ENCODE measurements around the gene RAB40C.

DNA sequence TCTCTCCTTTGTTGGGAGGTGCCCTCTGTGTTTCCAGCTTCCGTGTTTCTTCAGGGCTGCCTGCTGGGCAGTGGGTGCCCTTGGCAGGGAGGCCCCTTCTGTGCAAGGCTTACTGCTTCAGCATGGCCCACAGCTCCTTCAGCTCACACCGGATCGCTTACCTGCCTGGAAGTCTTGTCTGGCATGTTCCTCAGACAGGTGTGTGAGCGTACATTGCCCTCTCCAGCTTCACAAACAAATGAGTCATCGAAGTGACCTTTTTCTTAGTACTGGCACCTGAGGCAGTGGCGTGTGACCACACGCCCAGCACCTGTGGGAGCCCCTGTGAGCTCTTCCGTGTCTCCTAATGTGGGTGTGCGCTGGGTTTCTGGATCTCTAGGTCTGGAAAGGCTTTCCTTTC, 3.5 kb downstream of the RAB40C start:
- no peak for TF ChIP-seq POLR2AphosphoS5 (IDR thresholded peaks at IDR 0.05; ENCODE audit: low read depth, low read length)
- TF ChIP-seq TAF1 (IDR thresholded peaks at IDR 0.05; ENCODE audit: borderline replicate concordance, insufficient read depth, low read length): no peak
- TF ChIP-seq, protein P1, sequence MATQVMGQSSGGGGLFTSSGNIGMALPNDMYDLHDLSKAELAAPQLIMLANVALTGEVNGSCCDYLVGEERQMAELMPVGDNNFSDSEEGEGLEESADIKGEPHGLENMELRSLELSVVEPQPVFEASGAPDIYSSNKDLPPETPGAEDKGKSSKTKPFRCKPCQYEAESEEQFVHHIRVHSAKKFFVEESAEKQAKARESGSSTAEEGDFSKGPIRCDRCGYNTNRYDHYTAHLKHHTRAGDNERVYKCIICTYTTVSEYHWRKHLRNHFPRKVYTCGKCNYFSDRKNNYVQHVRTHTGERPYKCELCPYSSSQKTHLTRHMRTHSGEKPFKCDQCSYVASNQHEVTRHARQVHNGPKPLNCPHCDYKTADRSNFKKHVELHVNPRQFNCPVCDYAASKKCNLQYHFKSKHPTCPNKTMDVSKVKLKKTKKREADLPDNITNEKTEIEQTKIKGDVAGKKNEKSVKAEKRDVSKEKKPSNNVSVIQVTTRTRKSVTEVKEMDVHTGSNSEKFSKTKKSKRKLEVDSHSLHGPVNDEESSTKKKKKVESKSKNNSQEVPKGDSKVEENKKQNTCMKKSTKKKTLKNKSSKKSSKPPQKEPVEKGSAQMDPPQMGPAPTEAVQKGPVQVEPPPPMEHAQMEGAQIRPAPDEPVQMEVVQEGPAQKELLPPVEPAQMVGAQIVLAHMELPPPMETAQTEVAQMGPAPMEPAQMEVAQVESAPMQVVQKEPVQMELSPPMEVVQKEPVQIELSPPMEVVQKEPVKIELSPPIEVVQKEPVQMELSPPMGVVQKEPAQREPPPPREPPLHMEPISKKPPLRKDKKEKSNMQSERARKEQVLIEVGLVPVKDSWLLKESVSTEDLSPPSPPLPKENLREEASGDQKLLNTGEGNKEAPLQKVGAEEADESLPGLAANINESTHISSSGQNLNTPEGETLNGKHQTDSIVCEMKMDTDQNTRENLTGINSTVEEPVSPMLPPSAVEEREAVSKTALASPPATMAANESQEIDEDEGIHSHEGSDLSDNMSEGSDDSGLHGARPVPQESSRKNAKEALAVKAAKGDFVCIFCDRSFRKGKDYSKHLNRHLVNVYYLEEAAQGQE (IDR thresholded peaks at IDR 0.05; ENCODE audit: insufficient read depth in 1 of 2, low read depth in 2 of 2, low read length in 2 of 2): no peak
- no peak for TF ChIP-seq SIN3A (IDR thresholded peaks at IDR 0.05; ENCODE audit: borderline replicate concordance, insufficient read depth, low read length)
